Dendritic cell treated with granulocyte-macrophage colony-stimulating factor and Interleukin-4, amounts not matched to agents 40 ng/mL and 50 ng/mL, for 4 days (primary cell): ENCODE data around the gene XIRP1.

Experiments used
- H3K27ac Mint-ChIP-seq: one replicate; pipeline ENCODE4 v1.8.0; 2022; ENCODE audit warnings: mild to moderate bottlenecking, mixed read lengths
- H3K27me3 Mint-ChIP-seq: one replicate; pipeline ENCODE4 v1.8.0; 2022; ENCODE audit warnings: mild to moderate bottlenecking, mixed read lengths
- H3K36me3 Mint-ChIP-seq: one replicate; pipeline ENCODE4 v1.8.0; 2022; ENCODE audit warnings: low read depth, mixed read lengths
- H3K4me1 Mint-ChIP-seq: one replicate; pipeline ENCODE4 v1.8.0; 2022; ENCODE audit warnings: low read depth, mixed read lengths
- H3K4me3 Mint-ChIP-seq: one replicate; pipeline ENCODE4 v1.8.0; 2022; ENCODE audit warnings: mild to moderate bottlenecking, moderate library complexity, mixed read lengths
- H3K9me3 Mint-ChIP-seq: one replicate; pipeline ENCODE4 v1.8.0; 2022; ENCODE audit warnings: mixed read lengths
- intact Hi-C: fragments of 100-400 bp; cut with micrococcal nuclease; formaldehyde crosslinking; loops from one replicate; pipeline ENCODE4 v1.15.0; 2022

The XIRP1 gene

DNA sequence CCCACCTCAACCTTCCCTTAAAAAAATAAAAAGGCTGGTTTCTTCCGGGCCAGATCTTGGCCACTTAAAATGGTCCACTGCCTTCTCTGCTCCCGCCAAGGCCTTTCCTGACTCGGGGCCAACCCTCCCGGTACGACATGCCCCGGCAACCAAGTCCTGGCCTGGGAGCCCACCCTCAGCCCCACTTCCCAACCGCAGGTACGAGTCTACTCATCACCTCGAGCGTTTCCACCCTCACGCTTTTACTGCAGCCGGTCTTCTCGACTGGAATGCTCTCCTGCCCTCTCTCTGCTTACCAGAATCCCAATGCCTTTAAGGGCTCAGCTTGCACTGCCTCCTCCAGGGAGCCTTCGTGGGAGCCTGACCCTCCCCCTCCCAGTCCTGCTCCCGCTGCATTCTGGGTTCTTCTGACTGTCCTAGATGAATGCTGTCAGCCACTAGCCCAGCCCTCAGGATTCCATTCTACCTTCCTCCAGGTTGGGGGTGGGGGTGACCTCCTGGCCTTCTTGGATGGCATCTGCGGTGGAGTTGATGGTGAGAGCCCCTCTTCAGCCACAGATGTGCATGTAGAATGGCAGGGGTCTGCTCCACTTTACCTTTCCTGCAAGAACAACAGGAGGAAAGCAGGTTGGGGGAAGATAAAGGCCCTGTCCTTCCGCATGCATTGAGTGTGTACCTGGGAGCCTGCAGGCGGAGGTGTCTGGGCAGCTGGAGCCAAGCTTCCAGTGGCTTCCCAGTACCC is 37.9 kb downstream of the XIRP1 start:
- no peaks in the 10 kb centered on the region for H3K9me3 Mint-ChIP-seq
- peak overlapping the region; percentile 89 for H3K27ac Mint-ChIP-seq
- H3K4me1 Mint-ChIP-seq: peaks cover 52% of the 10 kb centered on the region
- peak overlapping the region; percentile 88 for H3K4me3 Mint-ChIP-seq
- intact Hi-C loops: no loop called here
- H3K36me3 Mint-ChIP-seq: peaks cover 17% of the 10 kb centered on the region
- H3K27me3 Mint-ChIP-seq: peaks cover 12% of the 10 kb centered on the region

DNA sequence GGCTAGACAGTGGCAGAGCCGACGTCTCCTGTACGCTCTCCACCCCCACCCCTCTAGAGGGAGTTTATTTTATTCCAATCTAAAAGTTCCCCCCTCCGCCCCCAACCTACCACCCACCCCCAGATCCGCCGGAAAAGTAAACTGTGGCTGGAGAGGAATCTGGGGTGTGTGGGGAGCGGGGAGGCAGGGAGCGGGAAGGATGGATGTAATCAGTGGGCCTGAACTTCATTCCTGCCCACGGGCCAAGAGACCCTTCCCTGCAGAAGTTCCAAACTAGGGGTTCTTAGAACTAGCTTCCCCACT is 38.5 kb downstream of the XIRP1 start:
- Mint-ChIP-seq H3K27me3 (peaks cover 10% of the 10 kb centered on the region), H3K9me3 (no peaks in the 10 kb centered on the region), H3K4me3 (peak overlapping the region; percentile 88), H3K36me3 (peaks cover 19% of the 10 kb centered on the region), H3K4me1 (peaks cover 53% of the 10 kb centered on the region), H3K27ac (peak overlapping the region; percentile 89)
- intact Hi-C loops: no loop called here

DNA sequence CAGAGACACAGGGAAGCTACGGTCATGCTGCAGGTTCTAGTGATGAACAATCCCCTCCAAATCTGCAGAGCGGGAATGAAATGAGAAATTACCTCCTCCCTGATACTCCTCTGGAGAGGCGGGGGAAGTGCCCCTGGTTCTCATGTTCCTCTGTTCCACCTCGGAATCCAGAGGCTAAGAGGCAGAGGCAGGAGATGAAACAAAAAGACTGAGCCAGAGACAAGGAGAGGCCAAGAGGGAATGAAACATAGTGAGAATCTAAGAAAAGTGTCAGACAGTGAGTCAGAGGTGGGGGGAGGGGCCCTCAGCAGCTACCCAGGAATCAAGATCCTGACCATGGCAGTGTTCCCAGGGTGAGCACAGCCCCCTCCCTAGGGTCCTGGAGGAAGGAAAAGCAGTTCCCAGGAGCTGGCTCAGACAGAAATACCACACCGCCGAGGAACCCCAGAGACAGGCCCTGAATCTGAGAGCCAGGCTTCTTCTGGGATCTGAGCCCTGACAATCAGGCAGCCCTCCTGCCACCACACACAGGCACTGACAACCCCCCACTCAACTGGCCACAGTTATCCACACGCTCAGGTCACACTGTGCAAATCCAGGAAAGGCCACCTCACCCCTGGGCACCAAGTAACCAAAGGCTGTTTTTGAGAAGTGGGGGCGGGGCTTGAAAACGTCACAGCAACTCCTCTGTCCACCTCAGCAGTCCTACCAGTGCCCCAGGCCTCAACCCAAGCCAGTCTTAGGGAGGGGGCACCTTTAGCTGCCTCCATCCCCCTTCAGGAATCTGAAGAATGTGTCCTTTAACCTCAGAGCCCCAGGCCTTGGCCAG is 41.4 kb downstream of the XIRP1 start:
- H3K9me3 Mint-ChIP-seq: no peaks in the 10 kb centered on the region
- peaks cover 76% of the 10 kb centered on the region for H3K4me1 Mint-ChIP-seq
- H3K4me3 Mint-ChIP-seq: peak overlapping the region; percentile 88
- intact Hi-C loops: loop anchor here (2.0 kb wide), 1 partner anchor 42 kb away; no protein-coding TSS in a partner anchor
- peak overlapping the region; percentile 89 for H3K27ac Mint-ChIP-seq
- H3K27me3 Mint-ChIP-seq: peaks cover 6% of the 10 kb centered on the region
- H3K36me3 Mint-ChIP-seq: peaks cover 34% of the 10 kb centered on the region

DNA sequence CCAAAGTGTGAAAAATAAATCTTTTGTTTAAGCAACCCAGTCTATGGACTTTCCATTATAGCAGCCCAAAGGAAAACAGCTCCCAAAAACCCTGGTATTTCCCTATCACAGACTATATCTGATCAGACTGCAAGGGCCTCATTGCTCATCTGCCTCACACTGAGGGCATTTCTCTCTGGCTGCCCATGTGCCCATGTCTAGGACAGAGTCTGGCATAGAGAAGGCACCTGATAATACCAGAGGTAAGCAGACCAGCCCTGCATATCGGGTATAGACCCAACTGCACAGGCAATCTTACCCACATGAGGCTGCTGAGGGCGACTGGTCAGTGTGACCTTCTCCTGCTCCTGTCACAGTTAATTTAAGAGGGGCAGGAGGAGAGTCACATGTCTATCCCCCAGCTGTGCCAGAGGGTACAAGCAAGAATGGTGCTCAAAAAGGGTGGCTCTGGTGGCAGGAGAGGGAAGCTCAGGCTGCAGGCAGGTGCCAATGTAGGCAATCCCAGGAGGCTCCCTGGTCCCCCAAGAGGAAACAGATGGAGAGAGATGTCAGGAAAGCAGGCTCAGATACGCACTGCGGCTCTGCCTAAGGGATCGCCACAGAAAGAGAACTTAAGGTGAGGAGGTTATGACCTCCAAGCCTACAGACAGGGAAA is 42.1 kb downstream of the XIRP1 start:
- intact Hi-C loops: loop anchor here (2.0 kb wide), 1 partner anchor 41 kb away; no protein-coding TSS in a partner anchor

DNA sequence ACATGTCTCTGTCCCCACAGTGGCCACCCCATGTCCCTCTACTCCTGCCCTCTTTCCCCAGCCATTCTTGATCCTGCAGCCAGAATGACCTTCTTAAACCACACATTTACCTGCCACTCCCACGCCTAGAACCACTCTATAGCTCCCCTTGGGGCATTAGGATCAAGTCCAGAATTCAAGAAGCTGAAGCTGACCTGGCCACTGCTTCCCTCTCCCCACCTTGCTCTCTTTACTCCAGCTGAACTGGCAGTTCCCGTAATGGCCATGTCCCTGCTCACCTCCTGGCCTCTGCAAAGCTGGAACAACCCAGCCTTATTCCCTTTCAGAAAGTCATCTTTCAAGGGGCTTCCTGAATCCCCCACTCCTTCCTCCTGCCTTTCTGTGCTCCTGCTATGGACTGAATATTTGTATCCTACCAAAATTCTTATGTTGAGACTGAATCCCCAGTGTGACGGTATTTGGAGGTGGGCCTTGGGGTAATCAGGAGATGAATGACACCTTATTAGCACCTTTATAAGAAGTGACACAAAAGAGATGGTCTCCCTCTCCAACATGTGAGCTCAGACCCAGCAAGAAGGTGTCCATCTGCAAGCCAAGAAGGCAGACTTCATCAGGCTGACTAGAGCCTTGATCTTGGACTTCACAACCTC is 42.8 kb downstream of the XIRP1 start:
- intact Hi-C loops: loop anchor here (2.0 kb wide), 1 partner anchor 41 kb away; no protein-coding TSS in a partner anchor
- H3K9me3 Mint-ChIP-seq: no peaks in the 10 kb centered on the region
- H3K27me3 Mint-ChIP-seq: peaks cover 4% of the 10 kb centered on the region
- H3K4me1 Mint-ChIP-seq: peaks cover 80% of the 10 kb centered on the region
- no peak overlapping the region for H3K4me3 Mint-ChIP-seq
- H3K27ac Mint-ChIP-seq: peak overlapping the region; percentile 89
- H3K36me3 Mint-ChIP-seq: peaks cover 45% of the 10 kb centered on the region

More for the DNA sequence above, 42.1 kb downstream of the XIRP1 start:
- Mint-ChIP-seq H3K9me3 (no peaks in the 10 kb centered on the region), H3K27ac (peak overlapping the region; percentile 89), H3K4me3 (peak overlapping the region; percentile 88), H3K4me1 (peaks cover 80% of the 10 kb centered on the region), H3K36me3 (peaks cover 39% of the 10 kb centered on the region), H3K27me3 (peaks cover 5% of the 10 kb centered on the region)

DNA sequence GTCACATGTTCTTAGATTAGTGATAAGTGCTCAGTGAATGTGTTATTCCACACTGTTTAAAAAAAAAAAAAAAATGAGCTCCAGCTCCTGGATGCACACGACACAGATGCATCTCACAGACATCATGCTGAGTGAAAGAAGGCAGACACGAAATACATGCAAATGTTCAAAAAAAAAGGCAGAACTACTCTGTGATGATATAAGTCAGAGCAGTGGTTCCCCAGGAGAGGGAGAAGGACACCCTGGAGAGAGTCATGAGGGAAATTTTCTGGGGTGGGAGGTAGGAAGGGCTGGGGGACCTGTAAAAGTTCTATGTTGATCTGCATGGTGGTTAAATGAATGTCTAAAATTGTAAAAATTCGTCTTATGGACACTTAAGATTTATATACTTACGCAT is 43.3 kb downstream of the XIRP1 start:
- Mint-ChIP-seq H3K36me3 (peaks cover 51% of the 10 kb centered on the region), H3K27ac (peak overlapping the region; percentile 89), H3K4me3 (peak overlapping the region; percentile 67), H3K9me3 (no peaks in the 10 kb centered on the region), H3K4me1 (peaks cover 80% of the 10 kb centered on the region), H3K27me3 (no peaks in the 10 kb centered on the region)
- intact Hi-C loops: no loop called here

DNA sequence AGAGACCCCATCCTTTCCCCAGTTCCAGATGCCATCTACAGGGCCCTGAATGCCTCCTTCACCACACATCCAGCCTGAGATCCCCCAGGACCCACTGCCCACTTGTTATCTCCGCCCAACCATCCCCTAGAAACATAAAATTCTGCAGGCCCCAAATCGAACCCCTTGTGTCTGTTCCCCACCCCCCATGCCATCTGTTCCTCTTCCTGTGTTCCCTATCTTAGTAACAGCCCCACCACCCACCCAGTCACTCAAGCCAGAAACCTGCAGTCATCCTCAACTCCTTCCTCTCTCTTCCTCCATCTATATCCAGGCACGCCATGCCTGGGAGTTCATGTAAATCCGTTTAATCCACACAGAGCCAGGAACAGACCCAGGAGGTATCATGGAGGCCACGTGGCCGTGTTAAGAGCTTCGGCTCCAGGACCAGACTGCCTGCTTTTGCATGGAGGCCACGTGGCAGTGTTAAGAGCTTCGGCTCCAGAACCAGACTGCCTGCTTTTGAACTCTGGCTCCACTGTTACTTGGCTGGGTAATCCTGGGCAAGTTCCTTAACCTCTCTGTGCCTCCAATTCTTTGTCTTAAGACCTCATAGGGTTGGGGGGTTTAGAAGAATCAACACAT is 43.8 kb downstream of the XIRP1 start:
- Mint-ChIP-seq H3K4me1 (peaks cover 85% of the 10 kb centered on the region), H3K9me3 (no peaks in the 10 kb centered on the region), H3K27me3 (no peaks in the 10 kb centered on the region), H3K27ac (peak overlapping the region; percentile 89), H3K36me3 (peaks cover 56% of the 10 kb centered on the region), H3K4me3 (peak overlapping the region; percentile 67)
- intact Hi-C loops: loop anchor here (1.0 kb wide), 1 partner anchor 34 kb away; no protein-coding TSS in a partner anchor

DNA sequence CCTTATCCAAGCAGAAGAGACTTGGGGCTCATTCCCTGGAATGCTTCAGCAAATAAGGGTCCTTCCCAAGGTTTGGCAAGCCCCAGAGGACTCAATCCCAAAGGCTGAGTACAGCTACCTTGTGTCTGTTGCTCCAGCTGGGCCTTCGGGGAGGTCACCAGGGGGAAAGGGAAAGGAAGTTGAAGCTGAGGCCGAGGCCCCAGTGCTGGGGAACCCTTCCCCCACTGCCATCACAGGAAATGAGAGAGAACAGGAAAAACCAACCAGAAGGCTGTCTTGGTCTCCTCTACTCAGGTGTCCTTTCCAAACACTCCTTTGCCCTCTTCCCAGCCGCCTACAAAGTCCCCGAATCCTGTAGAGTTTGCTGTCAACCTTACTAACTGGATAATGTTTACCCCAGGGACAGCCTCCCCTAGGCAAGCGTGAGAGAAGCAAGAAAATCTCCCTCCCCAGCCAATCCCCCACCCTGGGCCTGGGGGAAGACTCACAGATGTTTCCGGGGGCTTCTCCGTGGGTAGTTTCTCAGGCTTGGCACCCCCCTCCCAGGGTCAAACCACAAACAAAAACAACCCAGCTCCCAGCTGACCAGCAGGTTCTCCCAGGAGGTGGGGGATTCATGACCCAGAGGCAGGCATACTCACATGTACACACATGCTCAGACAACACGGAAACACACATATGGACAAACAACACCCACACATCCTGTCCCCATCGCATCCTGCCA is 44.5 kb downstream of the XIRP1 start:
- H3K4me1 Mint-ChIP-seq: peaks cover 92% of the 10 kb centered on the region
- H3K27ac Mint-ChIP-seq: peak overlapping the region; percentile 89
- H3K36me3 Mint-ChIP-seq: peaks cover 63% of the 10 kb centered on the region
- H3K9me3 Mint-ChIP-seq: no peaks in the 10 kb centered on the region
- no peaks in the 10 kb centered on the region for H3K27me3 Mint-ChIP-seq
- H3K4me3 Mint-ChIP-seq: peak overlapping the region; percentile 67
- intact Hi-C loops: loop anchor here (1.0 kb wide), 1 partner anchor 34 kb away; no protein-coding TSS in a partner anchor

DNA sequence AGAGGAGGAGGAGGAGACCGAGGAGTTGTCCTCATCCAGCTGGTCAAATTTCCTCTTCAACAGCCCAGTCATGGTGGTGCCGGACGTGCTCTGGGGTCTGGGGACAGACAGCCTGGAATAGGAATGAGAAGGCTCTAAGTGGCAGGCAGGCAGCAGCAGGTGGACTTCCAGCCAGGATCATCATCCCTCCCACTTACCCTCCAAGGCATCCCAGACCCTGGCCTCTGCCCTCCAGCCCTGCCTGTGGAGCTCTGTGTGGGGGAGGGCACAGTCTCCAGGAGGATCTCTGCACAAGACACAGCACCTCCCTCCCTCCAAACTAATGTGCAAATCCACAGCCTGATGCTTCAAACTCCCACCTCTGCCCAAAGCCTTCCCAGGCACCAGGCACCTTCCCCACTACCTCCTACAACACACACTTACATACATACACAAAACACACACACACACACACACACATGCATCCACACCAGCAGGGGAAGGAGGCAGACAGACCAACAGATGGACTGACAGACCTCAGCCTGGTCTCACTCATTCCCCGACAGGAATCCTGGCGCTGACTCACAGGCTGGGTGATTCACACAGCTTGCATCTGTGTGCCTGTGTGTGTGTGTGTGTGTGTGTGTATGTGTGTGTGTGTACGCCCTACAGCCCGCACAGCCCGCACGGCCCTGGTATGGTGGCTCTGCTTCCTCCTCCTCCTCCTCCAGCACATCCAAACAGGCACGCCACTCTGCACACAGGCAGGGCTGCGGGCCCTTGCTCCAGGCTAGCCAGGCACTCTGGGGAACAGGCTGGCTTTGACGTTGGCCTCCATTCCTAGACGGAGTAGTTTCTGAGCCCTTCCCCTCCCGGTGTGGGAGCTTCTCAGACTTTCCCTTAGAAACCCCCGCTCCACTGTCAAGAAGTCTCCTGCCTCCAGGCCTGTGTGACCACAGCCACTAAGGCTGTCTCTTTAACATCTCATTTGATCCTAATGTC is 45.5 kb downstream of the XIRP1 start:
- Mint-ChIP-seq H3K36me3 (peaks cover 63% of the 10 kb centered on the region), H3K4me1 (peaks cover 93% of the 10 kb centered on the region), H3K27ac (peak overlapping the region; percentile 89), H3K27me3 (no peaks in the 10 kb centered on the region), H3K4me3 (peak overlapping the region; percentile 67), H3K9me3 (no peaks in the 10 kb centered on the region)
- intact Hi-C loops: no loop called here

DNA sequence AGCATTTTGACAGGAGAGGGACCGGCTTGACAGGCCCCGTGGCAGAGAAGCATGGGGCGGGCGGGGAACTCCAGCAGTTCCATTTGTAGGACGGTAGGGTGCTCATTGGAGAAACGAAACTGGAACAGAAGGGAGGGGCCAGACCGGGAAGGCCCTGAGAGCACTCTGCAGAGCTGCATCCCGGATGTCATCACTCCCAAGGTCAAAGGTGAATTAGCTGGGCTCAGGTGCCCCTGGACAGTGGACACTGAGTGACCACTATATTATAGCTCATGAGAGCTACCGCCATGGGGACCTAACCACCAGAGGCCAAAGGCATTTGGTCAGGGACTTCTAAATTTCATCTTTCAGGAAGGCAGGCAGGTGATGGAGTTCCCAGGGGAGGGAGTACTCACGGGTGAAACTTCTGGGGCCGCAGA is 46.3 kb downstream of the XIRP1 start:
- Mint-ChIP-seq H3K9me3 (no peaks in the 10 kb centered on the region), H3K4me1 (peaks cover 93% of the 10 kb centered on the region), H3K36me3 (peaks cover 69% of the 10 kb centered on the region), H3K27ac (peak overlapping the region; percentile 89), H3K4me3 (peak overlapping the region; percentile 53), H3K27me3 (no peaks in the 10 kb centered on the region)
- intact Hi-C loops: no loop called here

DNA sequence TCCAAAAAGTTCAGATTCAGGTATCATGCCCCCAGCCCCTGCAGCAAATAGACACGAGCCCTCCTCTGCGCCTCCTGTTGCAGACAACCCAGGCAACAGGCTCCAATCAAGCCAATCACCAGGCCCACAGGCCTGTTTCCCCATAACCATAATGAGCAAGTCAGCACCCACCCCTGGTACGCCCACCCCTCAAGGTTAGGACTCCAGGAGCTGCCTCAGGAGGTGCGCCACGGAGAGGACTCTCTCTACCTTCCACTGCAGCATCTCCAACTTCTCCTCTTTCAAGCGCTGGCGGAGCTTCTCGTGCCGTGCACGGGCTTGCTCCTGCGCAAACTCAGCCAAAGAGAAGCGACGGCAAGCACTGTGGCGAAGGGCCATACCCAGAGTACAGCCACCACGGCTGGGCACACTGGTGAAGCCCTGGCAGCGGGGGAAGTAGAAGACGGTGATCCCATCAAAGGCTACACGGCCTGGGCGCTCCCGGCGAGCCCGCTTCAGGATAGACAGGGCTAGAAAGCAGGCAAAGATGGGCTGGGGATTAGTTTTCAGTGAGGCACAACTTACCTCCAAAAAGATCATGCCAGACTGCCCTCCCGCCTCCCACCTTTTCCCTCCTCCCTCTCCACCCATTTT is 47.5 kb downstream of the XIRP1 start:
- intact Hi-C loops: no loop called here
- peaks cover 67% of the 10 kb centered on the region for H3K36me3 Mint-ChIP-seq

More for the DNA sequence above, 47.5 kb downstream of the XIRP1 start:
- H3K27ac Mint-ChIP-seq: peak overlapping the region; percentile 59
- peaks cover 91% of the 10 kb centered on the region for H3K4me1 Mint-ChIP-seq
- H3K27me3 Mint-ChIP-seq: no peaks in the 10 kb centered on the region
- H3K4me3 Mint-ChIP-seq: no peak overlapping the region
- no peaks in the 10 kb centered on the region for H3K9me3 Mint-ChIP-seq
